ENCODE results near the gene UBTD2.
A peak's percentile ranks its signal among the peaks of the same experiment; 100 is the strongest.

The UBTD2 gene

GRCh38 chr5:172188893-172189692, 94.5 kb downstream of the UBTD2 start:
- DNase-seq, result no peak

GRCh38 chr5:172188033-172188892, 95.3 kb downstream of the UBTD2 start, which contains the start of gene STK10:
Gene STK10, minus strand, starts transcription at chr5:172188224. Its CDS starts 182 bp downstream, at chr5:172188042.
- DNase-seq, result peak; percentile 92

DNA sequence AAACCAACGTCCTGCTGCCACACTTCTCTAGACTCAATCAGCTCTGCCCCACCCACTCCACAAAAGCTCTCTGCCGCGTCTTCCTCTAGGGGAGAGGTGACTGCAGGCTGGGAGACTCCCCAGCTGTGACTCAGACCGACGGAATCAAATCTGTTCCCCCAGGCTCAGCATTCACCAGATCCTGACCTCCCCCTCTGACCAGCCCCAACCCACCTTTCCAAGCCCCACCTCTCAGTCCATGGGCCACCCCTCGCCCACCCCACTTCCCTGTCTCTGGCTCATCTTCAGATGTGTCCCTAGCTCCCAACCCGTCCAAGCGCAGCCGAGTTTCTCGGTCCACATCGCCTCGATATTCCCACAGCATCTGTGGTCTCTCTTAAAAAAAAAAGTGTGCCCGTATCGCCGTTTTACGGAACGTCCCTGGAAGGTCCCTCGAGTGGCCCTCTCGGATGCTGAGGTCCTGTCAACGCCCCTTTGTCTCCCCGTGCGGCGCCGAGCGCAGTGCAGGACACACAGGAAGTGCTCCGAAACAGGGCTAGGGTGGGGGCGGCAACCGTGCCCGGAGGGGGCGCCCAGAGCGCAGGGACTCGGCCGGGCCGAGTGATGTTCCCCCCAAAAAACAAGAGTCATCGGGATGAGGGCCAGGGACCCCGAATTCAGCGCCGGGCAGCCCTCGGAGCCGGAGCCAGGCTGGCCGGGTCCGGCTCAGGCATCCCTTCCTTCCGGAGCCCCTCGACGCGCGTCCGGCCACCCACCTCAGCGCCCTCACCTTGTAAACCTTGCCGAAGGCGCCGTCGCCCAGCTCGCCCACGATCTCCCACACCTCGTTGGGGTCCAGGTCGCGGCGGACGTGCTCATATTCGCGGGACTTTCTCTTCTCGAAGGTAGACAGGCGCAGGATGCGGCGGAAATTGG, 96.2 kb downstream of the UBTD2 start:
- DNase-seq, result peak; percentile 79

- DNase-seq, result no peak
These were observed 97.4 kb downstream of the UBTD2 start for GRCh38 chr5:172186114-172186695.

- DNase-seq, result no peak
These were observed 98.5 kb downstream of the UBTD2 start for GRCh38 chr5:172185096-172185461.

- DNase-seq, result no peak
These were observed 99.7 kb downstream of the UBTD2 start for GRCh38 chr5:172183881-172184280.

DNA sequence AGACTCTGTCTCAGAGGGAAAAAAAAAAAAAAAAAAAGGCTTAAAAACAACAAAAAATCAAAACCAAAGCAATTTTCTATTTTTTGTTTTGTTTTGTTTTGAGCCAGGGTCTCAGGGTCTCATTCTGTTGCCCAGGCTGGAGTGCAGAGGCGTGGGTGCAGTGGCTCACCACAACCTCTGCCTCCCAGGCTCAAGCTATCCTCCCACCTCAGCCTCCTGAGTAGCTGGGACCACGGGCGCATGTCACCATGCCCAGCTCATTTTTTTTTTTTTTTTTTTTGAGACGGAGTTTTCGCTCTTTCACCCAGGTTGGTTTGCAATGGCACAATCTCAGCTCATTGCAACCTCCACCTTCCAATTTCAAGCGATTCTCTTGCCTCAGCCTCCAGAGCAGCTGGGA, 101.3 kb downstream of the UBTD2 start:
- DNase-seq, result no peak

DNA sequence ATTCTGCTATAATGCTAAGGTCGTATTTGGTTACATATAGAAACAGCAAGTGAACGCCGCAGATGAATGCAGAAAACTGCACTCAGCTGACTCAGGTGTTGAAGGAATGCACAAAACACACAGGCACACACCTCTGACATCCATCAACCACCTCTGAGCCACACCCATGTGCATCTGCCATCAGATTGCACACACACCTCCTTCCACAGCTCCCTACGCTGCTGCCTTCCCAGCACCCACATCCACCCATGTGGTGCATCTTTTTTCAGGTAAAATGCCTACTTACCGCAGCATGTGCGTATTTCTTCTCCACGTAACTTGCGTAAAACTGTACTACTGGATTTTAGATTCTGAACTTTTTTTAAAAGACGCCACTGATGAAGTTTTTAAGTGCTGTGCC, 102.6 kb downstream of the UBTD2 start:
- no peak for DNase-seq

- DNase-seq, result peak; percentile 57
These were observed 104.3 kb downstream of the UBTD2 start for GRCh38 chr5:172178991-172179989.

DNA sequence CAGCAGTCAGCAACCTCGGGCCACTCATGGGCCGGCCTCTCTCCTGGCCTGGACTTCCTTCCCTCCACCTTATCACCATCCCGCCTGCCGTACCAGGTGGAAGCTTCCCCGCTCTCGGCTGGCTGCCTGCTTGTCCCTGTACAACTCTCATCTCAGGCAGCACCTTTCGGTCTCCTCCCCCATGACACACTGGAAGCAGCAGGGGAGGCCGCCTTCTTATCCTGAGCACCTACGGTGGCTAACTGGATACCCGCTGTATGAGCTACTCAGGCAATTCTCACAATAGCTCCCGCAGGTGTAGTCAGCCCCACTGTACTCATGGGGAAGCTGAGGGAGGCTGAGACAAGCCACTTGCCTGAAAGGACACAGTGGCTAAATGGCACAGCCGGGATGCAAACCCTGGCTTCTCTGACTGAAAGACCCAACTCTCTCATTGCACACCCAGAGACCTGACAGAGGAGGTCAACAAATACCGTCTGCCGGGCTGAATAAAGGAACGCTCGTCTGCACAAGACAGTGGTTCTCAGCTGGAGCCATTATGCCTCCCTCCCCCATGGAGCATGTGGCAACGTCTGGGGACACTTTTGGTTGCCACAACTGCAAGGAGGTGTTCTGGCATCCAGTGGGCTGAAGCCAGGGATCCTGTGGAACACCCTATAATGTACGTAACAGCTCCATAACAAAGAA, 105.1 kb downstream of the UBTD2 start:
- DNase-seq, result peak; percentile 48

DNA sequence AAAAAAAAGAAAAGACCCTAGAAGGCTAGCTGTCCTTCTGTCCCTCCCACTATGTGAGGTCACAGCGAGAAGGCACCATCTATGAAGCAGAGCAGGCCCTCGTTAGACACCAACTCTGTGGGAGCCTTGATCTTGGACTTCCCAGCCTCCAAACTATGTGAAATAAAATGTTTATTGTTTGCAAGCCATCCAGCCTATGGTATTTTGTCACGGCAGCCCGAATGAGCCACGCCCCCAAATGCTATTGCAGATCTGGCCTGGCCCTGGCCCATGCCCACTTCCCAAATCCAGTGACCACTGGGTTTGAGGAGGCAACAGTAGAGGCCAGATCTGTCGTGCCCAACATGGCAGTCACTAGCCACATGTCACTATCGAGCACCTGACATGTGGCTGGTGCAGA, 106.4 kb downstream of the UBTD2 start:
- DNase-seq, result no peak

- DNase-seq, result peak; percentile 93
These were observed 108.3 kb downstream of the UBTD2 start for GRCh38 chr5:172175263-172175719.

DNA sequence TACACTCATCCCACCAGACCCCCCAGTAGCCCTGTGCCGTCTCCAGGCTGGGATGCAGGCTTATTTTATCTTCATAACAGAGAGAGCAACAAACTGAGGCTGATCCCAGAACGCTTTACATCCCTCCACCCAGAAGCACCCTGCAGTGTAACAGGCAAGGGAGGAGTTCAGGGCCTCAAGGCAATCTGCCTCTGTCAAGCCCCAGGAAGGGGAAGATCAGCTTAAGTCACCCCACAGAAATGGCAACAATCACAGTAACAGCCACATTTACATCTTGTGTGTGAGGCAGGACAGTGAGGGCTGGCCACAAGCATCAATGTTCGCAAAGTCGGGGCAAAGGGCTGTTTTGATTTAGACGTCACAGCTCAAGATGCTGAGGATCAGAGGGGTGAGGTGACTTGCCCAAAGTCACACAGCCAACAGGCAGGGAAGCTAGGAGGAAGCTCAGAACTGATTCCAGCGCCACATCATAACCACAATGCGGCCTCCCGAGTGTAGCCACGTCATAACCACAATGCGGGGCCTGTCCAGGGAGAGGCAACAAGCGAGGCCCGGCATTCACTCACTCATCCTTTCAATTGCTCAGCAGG, 109.9 kb downstream of the UBTD2 start:
- DNase-seq, result peak; percentile 89

- no peak for DNase-seq
These were observed 110.5 kb downstream of the UBTD2 start for GRCh38 chr5:172172912-172173563.

GRCh38 chr5:172171118-172171517, 112.4 kb downstream of the UBTD2 start:
- DNase-seq, result no peak

DNA sequence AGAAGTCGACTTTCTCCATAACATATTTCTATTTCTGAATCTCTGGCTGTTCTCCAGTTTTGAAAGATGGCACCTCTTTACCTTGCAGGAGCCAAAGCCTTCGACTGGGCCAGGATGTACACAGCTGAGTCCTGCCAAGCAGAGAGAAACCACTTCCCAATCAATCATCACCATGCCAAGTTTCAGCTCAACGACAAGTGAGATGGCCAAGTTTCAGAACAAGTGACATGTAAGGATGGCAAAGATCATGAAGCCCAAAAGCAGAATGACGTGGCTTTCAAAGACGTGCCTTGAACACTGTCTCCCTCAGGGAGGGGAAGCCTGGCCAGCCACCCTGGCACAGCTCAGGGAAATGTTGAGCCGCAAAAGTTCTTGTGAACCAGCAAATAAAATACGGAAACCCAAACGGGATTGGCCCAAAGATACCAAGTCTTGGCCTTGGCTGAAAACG, 113.3 kb downstream of the UBTD2 start:
- no peak for DNase-seq

DNA sequence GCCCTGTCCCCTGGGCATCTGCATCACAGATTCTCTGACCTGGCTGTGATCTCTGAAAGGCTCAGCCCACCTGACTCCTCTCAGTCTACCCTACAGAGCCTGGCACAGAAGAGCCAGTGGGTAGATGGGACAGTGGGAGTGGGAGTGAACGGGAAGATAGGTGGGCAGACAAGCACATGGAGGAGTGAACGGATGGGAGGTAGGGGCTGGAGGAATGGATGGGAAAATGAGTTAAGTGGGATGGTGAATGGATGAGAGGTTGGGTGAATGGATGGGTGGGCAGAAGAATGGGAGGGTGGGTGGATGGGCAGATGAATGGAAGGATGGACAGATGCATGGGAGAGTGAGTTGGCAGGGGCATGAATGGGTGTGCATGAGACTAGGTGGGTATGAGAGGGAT, 114.3 kb downstream of the UBTD2 start:
- no peak for DNase-seq

- no peak for DNase-seq
These were observed 115.3 kb downstream of the UBTD2 start for GRCh38 chr5:172168311-172168710.

GRCh38 chr5:172167895-172168294, 115.7 kb downstream of the UBTD2 start:
- DNase-seq, result no peak

Measured in activated CD4-positive, alpha-beta T cell treated with anti-CD3 and anti-CD28 coated beads for 48 hours (primary cell).